HEK293 (cell line): Measurements from ENCODE around the gene GAMT.
A peak's percentile ranks its signal among the peaks of the same experiment; 100 is the strongest.

Experiments used
- PBX3 ChIP-seq: sonication (generic); formaldehyde crosslinking; IDR thresholded peaks from 2 replicates; pipeline ENCODE4 v1.8.1; 2022; ENCODE audit warnings: mild to moderate bottlenecking, moderate library complexity, missing genetic modification reagents
- RBAK ChIP-seq: fragments of 450-650 bp; formaldehyde crosslinking; IDR thresholded peaks from 2 replicates; pipeline ENCODE4 v1.5.1; 2016; ENCODE audit warnings: missing biosample characterization, missing genetic modification characterization
- SP2 ChIP-seq: fragments of 450-650 bp; formaldehyde crosslinking; IDR thresholded peaks from 2 replicates; pipeline ENCODE4 v1.5.1; 2016; ENCODE audit warnings: missing biosample characterization, missing genetic modification characterization
- TCF7L2 ChIP-seq: IDR thresholded peaks from 2 replicates; pipeline ENCODE4 v1.6.1; 2011; ENCODE audit warnings: low read depth, mild to moderate bottlenecking, inconsistent platforms, low read length, moderate library complexity, borderline replicate concordance
- ZFP3 ChIP-seq: fragments of 450-650 bp; formaldehyde crosslinking; IDR thresholded peaks from 2 replicates; pipeline ENCODE4 v1.5.1; 2016; ENCODE audit warnings: low read depth, missing biosample characterization, missing genetic modification characterization
- ZNF133 ChIP-seq: fragments of 450-650 bp; formaldehyde crosslinking; IDR thresholded peaks from 2 replicates; pipeline ENCODE4 v1.5.1; 2016; ENCODE audit warnings: missing biosample characterization, missing genetic modification characterization
- ZNF362 ChIP-seq: fragments of 450-650 bp; formaldehyde crosslinking; IDR thresholded peaks from 2 replicates; pipeline ENCODE4 v1.5.1; 2016; ENCODE audit warnings: missing biosample characterization, missing genetic modification characterization
- ZNF501 ChIP-seq: fragments of 450-650 bp; formaldehyde crosslinking; IDR thresholded peaks from 2 replicates; pipeline ENCODE4 v1.5.1; 2016; ENCODE audit warnings: missing biosample characterization, missing genetic modification characterization
- ZNF692 ChIP-seq: fragments of 450-650 bp; formaldehyde crosslinking; IDR thresholded peaks from 2 replicates; pipeline ENCODE4 v1.5.1; 2016; ENCODE audit warnings: missing biosample characterization, missing genetic modification characterization
- ZNF792 ChIP-seq: fragments of 450-650 bp; formaldehyde crosslinking; IDR thresholded peaks from 2 replicates; pipeline ENCODE4 v1.5.1; 2016; ENCODE audit warnings: missing biosample characterization, missing genetic modification characterization
- TF ChIP-seq, protein P1 (sequence below): fragments of 450-650 bp; formaldehyde crosslinking; IDR thresholded peaks from 2 replicates; pipeline ENCODE4 v1.5.1; 2016; ENCODE audit warnings: missing biosample characterization, missing genetic modification characterization, low read depth
- TF ChIP-seq, protein P2 (sequence below): fragments of 450-650 bp; formaldehyde crosslinking; IDR thresholded peaks from 2 replicates; pipeline ENCODE4 v1.5.1; 2016; ENCODE audit warnings: missing biosample characterization, missing genetic modification characterization

GRCh38 chr19:1383312-1384084, 17.8 kb downstream of the GAMT start, which contains the start of gene NDUFS7:
- TF ChIP-seq ZNF133 (tag by site-specific recombination) (peak; percentile 15; the same call in 1 of the 2 replicates), ZFP3 (tag by site-specific recombination) (no peak), TCF7L2 (no peak), ZNF501 (tag by site-specific recombination) (peak; percentile 100), ZNF692 (peak; percentile 97), ZNF792 (tag by site-specific recombination) (peak; percentile 86; the same call in 1 of the 2 replicates), SP2 (tag by site-specific recombination) (peak; percentile 70), RBAK (tag by site-specific recombination) (no peak), PBX3 (CRISPR knock-in tag) (peak; percentile 84; the same call in 1 of the 2 replicates), ZNF362 (tag by site-specific recombination) (peak; percentile 71; the same call in 1 of the 2 replicates)
- TF ChIP-seq, protein P1, sequence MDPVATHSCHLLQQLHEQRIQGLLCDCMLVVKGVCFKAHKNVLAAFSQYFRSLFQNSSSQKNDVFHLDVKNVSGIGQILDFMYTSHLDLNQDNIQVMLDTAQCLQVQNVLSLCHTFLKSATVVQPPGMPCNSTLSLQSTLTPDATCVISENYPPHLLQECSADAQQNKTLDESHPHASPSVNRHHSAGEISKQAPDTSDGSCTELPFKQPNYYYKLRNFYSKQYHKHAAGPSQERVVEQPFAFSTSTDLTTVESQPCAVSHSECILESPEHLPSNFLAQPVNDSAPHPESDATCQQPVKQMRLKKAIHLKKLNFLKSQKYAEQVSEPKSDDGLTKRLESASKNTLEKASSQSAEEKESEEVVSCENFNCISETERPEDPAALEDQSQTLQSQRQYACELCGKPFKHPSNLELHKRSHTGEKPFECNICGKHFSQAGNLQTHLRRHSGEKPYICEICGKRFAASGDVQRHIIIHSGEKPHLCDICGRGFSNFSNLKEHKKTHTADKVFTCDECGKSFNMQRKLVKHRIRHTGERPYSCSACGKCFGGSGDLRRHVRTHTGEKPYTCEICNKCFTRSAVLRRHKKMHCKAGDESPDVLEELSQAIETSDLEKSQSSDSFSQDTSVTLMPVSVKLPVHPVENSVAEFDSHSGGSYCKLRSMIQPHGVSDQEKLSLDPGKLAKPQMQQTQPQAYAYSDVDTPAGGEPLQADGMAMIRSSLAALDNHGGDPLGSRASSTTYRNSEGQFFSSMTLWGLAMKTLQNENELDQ (tag by site-specific recombination), result no peak
- TF ChIP-seq, protein P2, sequence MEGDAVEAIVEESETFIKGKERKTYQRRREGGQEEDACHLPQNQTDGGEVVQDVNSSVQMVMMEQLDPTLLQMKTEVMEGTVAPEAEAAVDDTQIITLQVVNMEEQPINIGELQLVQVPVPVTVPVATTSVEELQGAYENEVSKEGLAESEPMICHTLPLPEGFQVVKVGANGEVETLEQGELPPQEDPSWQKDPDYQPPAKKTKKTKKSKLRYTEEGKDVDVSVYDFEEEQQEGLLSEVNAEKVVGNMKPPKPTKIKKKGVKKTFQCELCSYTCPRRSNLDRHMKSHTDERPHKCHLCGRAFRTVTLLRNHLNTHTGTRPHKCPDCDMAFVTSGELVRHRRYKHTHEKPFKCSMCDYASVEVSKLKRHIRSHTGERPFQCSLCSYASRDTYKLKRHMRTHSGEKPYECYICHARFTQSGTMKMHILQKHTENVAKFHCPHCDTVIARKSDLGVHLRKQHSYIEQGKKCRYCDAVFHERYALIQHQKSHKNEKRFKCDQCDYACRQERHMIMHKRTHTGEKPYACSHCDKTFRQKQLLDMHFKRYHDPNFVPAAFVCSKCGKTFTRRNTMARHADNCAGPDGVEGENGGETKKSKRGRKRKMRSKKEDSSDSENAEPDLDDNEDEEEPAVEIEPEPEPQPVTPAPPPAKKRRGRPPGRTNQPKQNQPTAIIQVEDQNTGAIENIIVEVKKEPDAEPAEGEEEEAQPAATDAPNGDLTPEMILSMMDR (tag by site-specific recombination), result peak; percentile 54
